HG03175 (cell line): ENCODE measurements around the gene DAGLA.

Experiments
- ATAC-seq: cut with Tn5 transposase; IDR thresholded peaks from one replicate; pipeline ENCODE4 v1.9.1; 2021; ENCODE audit warnings: mild to moderate bottlenecking, moderate library complexity; ENCODE audit not compliant: unreplicated experiment

DAGLA gene

GRCh38 chr11:61757213-61757862, 77.1 kb downstream of the DAGLA start:
- ATAC-seq, result no peak

- ATAC-seq, result no peak
Measured at GRCh38 chr11:61760946-61761345, 80.8 kb downstream of the DAGLA start.

- ATAC-seq, result no peak
Measured at GRCh38 chr11:61761440-61762222, 81.4 kb downstream of the DAGLA start.

GRCh38 chr11:61762223-61762615, 82.0 kb downstream of the DAGLA start:
- no peak for ATAC-seq

GRCh38 chr11:61762798-61763197, 82.6 kb downstream of the DAGLA start:
- ATAC-seq, result no peak

GRCh38 chr11:61763930-61764605, 83.9 kb downstream of the DAGLA start:
- ATAC-seq, result no peak

- ATAC-seq, result no peak
Measured at GRCh38 chr11:61764606-61765260, 84.5 kb downstream of the DAGLA start.

GRCh38 chr11:61765550-61766253, 85.5 kb downstream of the DAGLA start:
- no peak for ATAC-seq

- no peak for ATAC-seq
Measured at GRCh38 chr11:61766353-61766841, 86.2 kb downstream of the DAGLA start.

- no peak for ATAC-seq
Measured at GRCh38 chr11:61768376-61769076, 88.3 kb downstream of the DAGLA start.

GRCh38 chr11:61769169-61769920, 89.2 kb downstream of the DAGLA start:
- no peak for ATAC-seq

- no peak for ATAC-seq
Measured at GRCh38 chr11:61769946-61770683, 89.9 kb downstream of the DAGLA start.

- ATAC-seq, result no peak
Measured at GRCh38 chr11:61771195-61771894, 91.2 kb downstream of the DAGLA start.

- no peak for ATAC-seq
Measured at GRCh38 chr11:61771985-61772455, 91.8 kb downstream of the DAGLA start.

GRCh38 chr11:61773356-61773755, 93.2 kb downstream of the DAGLA start:
- no peak for ATAC-seq

GRCh38 chr11:61773809-61774208, 93.6 kb downstream of the DAGLA start:
- no peak for ATAC-seq

- ATAC-seq, result no peak
Measured at GRCh38 chr11:61774411-61774810, 94.2 kb downstream of the DAGLA start.

GRCh38 chr11:61775106-61775505, 94.9 kb downstream of the DAGLA start:
- ATAC-seq, result no peak
